ENCODE results near the gene AOC1.
"Not testable (repeated sequence)": the region's sequence is repeated elsewhere in the genome, so short reads cannot be mapped to it uniquely, and the experiment has no call there.

AOC1 gene, protein sequence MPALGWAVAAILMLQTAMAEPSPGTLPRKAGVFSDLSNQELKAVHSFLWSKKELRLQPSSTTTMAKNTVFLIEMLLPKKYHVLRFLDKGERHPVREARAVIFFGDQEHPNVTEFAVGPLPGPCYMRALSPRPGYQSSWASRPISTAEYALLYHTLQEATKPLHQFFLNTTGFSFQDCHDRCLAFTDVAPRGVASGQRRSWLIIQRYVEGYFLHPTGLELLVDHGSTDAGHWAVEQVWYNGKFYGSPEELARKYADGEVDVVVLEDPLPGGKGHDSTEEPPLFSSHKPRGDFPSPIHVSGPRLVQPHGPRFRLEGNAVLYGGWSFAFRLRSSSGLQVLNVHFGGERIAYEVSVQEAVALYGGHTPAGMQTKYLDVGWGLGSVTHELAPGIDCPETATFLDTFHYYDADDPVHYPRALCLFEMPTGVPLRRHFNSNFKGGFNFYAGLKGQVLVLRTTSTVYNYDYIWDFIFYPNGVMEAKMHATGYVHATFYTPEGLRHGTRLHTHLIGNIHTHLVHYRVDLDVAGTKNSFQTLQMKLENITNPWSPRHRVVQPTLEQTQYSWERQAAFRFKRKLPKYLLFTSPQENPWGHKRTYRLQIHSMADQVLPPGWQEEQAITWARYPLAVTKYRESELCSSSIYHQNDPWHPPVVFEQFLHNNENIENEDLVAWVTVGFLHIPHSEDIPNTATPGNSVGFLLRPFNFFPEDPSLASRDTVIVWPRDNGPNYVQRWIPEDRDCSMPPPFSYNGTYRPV

DNA sequence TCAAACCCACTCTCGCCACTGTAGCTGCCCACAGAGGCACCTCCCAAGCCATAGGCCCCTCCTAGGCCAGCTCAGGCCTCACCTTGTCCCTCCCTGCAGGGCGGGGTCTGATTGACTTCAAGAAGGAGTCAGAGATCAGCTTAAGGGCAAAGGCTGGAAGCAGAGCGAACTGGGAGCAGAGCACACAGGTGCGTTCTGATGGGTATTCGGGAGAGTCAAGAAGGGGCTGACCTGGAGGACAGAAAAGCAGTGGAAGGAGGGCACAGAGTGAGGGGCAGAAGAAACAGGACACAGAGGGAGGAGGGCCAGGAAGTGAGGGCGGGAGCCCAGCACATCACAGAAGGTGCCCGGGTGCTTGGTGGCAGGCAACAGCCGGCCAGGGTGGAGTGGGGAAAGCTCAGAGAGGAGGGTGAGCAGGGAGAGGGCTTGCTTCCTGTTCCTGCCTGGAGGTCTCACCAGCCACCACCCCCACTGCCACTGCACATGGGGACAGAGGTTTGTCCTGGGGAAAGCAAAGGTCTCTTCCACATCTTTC is at the start of gene AOC1:
AOC1 (plus strand) TSS at position 147 of the 535 bp plus-strand sequence. CDS start 3,954 bp downstream, outside the sequence.
- no peak for DNase-seq (ENCODE audit: low read depth)

DNA sequence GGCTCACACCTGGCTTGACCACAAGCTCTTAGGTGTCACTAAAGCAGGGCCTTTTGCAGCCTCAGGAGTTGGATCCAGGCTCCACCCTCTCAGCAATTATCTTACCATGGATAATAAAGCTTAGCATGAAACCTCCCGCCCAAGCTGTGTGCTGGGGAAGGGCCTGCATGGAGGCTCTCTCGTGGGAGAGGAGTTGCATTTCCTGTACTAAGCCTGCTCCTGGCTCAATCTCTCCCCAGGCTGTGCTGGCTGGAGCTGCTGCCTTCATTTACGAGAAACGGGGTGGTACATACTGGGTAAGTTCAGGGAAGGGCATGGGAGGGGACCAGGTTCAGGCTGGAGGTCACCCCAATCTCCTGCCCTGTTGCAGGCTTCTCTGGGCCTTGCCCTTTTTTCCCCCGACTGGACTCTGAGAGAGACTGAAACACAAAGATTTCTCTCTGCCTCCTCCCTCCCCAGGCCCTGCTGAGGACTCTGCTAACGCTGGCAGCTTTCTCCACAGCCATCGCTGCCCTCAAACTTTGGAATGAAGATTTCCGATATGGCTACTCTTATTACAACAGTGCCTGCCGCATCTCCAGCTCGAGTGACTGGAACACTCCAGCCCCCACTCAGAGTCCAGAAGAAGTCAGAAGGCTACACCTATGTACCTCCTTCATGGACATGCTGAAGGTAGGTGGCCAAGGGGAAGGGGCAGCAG is 49.0 kb upstream of the AOC1 start:
- DNase-seq (ENCODE audit: low read depth), result no peak

DNA sequence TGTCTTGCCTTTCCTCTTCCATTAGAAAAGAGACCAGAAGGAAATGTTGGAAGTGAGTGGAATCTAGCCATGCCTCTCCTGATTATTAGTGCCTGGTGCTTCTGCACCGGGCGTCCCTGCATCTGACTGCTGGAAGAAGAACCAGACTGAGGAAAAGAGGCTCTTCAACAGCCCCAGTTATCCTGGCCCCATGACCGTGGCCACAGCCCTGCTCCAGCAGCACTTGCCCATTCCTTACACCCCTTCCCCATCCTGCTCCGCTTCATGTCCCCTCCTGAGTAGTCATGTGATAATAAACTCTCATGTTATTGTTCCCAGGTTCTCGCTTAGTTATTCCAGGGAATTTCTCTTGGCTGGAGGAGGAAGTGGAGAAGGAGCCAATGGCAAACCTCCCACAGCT is 47.5 kb upstream of the AOC1 start:
- DNase-seq (ENCODE audit: low read depth), result no peak

DNA sequence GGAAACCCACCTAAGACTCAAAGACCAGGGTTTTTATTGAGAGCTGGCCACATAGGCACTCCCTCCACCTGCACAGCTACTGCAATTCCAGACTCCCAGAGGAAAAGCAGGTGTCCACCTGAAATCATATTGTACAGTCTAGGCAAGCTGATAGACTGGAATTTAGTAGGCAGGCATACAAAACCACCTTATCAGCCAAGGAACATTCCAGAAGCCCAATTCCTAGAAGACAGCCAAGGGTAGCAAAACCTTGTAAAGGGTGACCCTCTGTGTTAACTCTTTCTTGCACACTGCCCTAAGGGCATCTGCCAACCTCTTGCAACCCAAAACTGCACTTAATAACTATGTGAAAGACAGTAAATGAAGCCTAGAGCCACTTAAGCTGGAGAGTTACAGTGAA is 46.5 kb upstream of the AOC1 start:
- DNase-seq (ENCODE audit: low read depth), result no peak

DNA sequence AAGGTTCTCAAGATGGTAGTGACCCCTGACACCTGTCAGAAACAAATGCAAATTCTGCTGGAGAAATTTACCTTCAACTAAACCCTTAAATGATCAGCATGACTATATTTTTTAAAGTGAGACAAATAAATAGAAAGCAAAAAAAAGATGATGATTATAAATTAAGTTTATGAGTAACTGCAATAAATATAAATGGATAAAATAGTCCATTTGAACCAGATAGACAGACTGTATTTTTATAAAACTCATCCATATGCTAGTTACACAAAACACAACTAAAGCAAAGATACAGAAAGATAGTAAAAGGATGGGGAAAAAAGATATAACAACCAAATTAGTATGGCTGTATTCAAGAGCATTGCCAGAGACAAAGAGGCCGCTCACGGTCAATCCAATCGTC is 45.9 kb upstream of the AOC1 start:
- no peak for DNase-seq (ENCODE audit: low read depth)

DNA sequence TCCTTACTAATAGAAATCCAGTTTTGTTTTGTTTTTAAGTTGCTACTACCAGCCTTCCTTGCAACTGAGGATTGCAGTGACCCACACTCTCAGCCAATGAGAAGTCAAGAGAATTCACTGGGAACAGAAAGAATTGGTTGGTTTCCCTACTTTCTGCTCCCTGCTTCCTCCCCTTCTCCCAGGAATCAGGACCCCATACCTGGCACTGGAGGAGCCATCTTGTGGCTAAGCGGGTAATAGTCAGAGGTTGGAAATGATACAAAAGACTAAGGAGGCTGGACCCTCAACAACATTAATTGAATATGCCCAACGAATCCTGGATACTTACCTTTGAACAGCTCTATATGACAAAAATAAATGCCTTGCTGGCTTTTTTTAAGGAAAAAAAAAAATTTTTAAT is 45.5 kb upstream of the AOC1 start:
- DNase-seq (ENCODE audit: low read depth), result no peak

DNA sequence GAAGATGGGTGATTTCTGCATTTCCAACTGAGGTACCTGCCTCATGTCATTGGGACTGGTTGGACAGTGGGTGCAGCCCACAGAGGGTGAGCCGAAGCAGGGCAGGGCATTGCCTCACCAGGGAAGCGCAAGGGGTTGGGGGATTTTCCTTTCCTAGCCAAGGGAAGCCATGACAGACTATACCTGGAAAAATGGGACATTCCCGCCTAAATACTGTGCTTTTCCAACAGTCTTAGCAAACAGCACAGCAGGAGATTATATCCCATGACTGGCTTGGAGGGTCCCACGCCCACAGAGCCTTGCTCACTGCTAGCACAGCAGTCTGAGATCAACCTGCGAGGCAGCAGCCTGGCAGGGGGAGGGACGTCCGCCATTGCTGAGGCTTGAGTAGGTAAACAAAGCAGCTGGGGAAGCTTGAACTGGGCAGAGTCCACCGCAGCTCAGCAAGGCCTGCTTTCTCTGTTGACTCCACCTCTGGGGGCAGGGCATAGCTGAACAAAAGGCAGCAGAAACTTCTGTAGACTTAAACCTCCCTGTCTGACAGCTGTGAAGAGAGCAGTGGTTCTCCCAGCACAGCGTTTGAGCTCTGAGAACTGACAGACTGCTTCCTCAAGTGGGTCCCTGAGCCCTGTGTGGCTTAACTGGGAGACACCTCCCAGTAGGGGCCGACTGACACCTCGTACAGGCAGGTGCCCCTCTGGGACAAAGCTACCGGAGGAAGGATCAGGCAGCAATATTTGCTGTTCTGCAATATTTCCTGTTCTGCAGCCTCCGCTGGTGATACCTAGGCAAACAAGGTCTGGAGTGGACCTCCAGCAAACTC is 44.5 kb upstream of the AOC1 start:
- DNase-seq (ENCODE audit: low read depth), result not testable (repeated sequence)

DNA sequence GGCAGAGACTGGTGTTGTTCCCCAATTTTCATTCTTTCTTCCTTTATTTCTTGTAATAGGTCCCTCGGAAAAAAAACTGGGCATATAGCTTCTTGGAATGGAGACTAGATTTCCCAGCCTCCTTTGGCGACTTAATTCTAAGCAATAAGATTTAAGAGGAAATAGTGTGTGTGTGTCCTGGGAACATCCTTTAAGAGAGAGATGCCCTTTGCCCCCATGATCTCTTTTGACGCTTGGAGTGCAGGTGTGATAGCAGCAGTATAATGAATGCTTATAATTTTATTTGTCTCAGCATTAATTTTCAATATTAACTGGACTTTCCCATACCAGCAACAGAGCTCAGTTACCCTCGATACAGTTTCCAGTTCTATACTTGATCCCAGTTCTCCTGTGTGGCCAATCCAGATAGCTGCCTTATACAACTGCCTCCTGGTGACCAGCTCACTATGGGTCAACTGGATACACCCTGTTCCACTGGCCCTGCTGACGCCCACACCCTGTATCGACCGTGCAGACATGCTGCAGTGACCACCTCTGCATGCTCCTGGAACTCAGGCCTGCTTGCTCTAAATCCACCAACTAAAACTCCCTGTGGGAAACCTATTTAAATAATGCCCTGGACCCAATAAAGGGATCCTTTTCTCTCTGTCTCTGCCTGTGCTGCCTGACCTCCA is 37.9 kb upstream of the AOC1 start:
- no peak for DNase-seq (ENCODE audit: low read depth)

DNA sequence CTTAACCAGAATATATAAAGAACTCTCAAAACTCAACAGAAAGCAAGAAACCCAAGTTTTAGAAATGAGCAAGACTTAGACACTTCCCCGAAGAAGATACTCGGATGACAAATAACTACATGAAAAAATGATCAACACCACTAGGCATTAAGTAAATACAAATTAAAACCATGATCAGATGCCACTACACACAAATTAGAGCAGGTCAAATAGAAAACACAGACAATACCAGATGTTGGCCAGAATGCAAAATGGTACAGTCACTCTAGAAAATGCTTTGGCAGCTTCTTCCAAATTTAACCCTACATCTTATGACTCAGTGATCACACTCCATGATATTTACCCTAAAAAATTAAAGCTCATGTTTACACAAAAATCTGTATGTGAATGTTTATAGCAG is 33.3 kb upstream of the AOC1 start:
- DNase-seq (ENCODE audit: low read depth), result no peak

DNA sequence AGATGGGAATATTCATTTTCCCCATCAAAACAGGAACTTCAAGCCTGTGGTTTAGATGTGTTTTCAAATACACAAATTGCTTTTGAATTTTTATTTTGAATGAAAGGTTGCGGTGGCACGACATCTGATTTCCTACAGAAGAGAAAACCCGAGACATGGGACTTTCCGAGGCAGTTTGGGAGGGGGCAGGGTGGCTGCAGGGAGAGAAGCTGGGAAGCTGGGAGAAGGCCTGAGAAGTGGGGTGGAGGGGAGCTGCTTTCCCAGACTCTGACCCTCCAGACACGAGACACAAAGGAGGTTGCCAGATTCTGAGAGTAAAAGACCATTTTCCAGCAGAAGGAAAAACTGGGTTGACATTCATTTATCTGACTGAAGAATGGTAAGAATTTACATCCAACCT is 32.2 kb upstream of the AOC1 start:
- DNase-seq (ENCODE audit: low read depth), result no peak

DNA sequence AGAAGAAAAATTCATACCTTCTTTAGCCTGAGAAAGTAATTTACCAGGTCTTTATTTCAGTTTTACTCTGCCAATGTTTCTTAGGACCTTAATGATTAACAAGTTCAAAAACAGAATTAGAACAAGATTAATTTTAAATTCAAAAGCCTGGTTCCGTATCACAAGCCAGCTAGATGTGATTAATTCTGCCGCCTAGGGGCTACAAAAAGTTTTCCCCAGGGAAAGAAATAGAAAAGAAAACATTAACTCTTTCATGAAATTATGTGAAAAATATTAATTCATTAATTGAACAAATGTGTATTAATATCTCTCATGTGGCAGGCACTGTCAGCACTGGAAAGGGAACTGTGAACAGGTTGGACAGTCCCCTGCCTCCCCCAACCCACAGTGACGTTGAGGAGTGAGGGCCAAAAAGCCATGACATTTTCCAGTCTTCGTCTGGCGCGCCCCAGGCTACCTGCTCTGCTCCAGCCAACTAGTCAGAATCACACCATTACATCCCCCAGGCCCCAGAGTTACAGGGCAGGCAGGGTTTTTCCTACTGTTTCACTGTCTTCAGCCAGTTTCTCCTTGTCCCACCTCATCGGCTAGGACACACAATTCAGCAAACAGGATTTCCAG is 31.6 kb upstream of the AOC1 start:
- DNase-seq (ENCODE audit: low read depth), result no peak

DNA sequence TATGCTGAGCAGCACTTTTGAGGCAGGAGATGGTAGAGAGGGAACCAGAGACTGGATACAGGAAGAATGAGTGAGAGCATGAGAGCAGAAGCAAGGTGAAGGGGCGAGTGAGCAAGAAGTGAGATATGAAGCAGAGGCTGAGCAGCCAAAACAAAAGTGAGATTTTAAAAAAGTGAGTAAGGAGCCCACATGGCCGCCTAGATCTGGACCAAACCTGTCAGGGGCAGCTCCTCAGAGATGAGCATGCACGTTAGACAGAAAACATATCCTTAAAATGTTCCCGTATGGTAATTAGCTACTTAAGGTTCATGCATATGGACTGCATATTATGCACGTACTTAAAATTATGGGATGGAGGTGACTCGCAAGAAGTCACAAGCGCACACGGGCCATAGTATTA is 29.3 kb upstream of the AOC1 start:
- no peak for DNase-seq (ENCODE audit: low read depth)

DNA sequence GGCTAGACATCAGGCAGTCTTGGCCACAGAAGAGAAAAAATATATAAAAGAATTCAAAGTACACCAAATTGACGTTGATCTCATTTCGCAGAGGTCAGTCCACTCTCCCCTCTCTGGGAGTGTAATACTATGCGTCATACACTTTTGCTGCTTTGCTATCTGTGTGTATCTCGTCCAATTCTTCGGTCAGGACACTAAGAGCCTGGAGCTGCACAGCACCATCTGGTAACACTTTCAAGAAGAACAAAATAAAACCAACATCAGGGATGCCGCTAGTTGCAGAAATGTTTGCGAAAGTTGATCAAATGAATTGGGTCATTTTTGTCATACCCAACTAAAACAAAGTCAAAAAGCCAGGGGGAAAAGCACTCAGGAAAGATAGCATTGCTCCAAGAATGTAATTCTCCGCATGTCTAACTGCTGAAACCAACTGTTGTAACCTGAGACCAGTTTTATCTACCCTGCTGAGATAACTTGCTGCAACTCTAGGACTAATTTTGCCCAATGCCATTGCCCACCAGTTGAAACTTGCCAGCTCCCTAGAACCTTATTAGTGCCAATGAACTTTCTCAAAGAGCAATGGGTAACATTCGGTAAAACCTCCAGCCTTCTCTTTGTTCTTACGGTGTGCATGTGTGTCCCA is 28.7 kb upstream of the AOC1 start:
- no peak for DNase-seq (ENCODE audit: low read depth)

DNA sequence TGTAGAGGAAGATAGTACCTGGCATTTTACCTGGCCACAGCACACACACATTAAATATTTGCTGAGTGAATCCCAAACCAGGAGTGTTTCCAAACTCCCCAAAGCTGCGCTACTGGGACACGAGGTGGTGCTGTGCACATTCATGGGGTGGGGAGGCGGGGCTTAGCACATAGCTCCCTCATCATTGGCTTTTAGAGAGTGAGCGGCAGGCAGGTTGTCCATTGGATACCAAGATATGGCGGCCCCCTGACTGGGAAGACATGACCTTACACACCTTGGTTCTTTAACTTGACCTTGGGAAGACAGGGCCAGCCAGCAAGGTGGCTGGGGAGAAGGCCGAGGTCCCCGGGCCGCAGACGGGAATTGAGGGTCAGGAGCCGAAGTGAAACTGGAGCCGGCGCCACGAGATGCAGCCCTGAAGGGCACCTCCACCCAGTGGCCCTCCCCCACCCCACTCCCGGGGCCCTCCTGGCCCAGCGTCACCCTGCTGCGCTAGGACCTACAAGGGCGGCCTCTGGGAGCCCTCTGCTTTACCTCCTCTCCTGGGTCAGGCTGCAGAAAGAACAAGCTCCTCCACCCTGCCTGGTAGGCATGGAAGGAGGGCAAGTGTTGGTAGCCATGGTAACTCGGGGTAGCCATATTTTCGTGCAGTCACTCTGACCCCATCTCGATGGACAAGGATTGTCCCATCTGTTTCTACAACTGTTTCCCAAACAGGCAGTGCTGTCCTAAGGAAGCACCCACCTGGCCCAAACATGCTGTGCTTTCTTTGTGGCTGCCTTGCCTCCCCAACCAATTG is 27.7 kb upstream of the AOC1 start:
- DNase-seq (ENCODE audit: low read depth), result no peak

DNA sequence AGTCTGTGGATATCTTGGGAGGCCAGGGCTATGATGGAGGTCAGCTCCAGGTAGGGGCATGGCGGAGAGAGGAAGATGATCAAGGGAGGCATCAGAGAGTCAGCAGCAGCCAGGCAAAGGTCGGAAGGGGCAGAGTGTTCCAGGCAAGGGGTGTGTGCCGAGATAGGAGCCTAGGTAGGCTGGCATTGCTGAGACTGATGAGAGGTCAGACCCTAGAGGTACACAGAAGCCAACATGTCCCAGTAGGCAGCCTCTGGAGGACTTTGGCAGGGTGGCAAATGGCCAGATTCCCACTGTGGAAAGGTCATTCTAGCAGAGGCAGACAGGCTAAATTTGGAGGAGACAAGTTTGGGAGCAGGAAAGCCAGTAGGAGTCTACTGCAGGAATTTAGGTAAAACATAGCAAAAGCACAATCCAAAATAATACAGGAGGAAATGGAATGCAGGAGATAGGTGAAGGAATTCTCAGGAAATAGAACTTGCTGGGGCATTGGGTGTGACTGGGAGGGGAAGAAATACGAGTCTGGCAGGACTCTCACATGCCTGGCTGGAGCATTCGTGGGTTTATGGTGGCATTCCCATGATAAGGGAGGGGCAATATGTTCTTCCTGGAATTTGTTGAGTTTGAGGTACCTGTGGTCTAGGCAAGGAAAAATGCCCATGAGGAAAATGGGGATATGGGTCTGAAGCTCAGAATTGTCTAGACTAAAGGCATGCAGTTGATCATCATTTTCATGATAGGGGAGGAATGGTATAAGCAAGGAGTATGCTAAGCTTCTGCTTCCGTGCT is 26.1 kb upstream of the AOC1 start:
- no peak for DNase-seq (ENCODE audit: low read depth)

DNA sequence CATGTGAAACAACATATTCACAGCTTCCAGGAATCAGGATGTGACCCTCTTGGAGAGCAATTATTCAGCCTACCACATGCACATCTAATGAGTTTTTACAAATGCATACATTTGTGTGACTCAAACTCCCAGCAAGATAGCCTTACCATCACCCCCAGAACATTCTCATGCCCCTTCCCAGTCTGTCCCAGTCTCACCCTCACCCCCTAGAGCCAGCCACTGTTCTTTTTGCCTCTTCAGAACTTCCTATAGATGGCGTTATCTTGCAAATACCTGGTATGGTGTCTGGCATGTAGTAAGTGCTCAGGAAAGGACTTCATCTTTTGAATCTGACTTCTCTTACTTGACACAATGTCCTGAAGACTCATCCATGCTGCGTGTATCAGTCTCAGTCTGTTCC is 23.9 kb upstream of the AOC1 start:
- DNase-seq (ENCODE audit: low read depth), result no peak

DNA sequence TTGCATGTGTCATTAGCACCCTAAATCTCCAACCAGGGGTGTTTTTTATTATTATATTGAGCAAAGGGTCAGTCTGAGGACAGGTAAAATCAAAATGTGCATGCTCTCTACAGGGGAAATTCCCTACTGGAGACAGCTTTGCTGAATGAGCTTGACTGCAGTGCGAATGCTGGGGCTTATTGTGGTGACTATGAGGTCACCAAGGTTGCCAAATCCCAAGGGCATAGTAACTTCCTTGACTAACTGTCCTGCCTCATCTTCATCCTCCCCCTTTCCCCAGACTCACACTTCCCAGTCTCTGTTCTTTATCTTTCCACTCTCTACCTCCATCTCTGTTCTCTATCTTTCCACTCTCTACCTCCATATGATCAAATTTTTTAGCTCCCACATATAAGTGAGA is 22.9 kb upstream of the AOC1 start:
- no peak for DNase-seq (ENCODE audit: low read depth)

DNA sequence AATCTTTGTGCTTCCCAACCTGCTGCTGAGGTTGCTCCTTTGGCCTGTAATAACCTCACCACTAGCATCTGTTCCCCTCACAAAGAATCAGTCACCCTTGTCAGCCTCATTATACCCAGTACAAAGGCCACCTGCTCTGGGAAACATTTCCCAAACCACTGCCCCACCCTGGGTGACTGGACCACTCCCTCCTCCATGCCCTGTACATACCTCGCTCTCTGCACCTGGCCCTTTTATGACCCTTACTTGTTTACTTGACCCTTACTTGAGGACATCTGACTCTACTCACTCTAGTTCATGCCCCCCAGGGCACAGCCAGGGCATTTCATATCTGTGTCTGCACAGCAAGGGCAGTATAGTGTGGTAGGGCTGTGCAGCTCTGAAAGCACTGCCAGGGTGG is 21.4 kb upstream of the AOC1 start:
- no peak for DNase-seq (ENCODE audit: low read depth)

DNA sequence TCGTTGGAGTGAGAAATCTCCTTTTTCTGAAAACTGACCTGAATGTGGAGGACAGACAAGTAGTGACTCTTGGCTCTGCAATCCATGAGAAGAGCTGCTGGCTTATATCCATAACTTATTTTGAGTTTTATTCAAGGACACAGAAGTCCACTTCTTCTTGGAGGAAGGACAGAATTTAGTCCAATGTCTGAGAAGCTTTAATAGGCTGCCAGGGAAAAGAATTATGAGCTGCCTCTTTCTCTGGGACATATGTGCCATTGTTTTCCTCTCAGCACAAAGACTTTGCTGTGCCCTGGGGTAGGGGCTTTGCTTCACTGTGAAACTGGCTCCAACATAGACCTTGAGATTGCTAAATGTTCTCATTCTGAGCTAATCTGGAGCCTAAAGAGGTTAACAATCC is 20.5 kb upstream of the AOC1 start:
- no peak for DNase-seq (ENCODE audit: low read depth)
